Measurements from ENCODE around the gene PRODH.
"Not testable (repeated sequence)": the region's sequence is repeated elsewhere in the genome, so short reads cannot be mapped to it uniquely, and the experiment has no call there.

The PRODH gene

DNA sequence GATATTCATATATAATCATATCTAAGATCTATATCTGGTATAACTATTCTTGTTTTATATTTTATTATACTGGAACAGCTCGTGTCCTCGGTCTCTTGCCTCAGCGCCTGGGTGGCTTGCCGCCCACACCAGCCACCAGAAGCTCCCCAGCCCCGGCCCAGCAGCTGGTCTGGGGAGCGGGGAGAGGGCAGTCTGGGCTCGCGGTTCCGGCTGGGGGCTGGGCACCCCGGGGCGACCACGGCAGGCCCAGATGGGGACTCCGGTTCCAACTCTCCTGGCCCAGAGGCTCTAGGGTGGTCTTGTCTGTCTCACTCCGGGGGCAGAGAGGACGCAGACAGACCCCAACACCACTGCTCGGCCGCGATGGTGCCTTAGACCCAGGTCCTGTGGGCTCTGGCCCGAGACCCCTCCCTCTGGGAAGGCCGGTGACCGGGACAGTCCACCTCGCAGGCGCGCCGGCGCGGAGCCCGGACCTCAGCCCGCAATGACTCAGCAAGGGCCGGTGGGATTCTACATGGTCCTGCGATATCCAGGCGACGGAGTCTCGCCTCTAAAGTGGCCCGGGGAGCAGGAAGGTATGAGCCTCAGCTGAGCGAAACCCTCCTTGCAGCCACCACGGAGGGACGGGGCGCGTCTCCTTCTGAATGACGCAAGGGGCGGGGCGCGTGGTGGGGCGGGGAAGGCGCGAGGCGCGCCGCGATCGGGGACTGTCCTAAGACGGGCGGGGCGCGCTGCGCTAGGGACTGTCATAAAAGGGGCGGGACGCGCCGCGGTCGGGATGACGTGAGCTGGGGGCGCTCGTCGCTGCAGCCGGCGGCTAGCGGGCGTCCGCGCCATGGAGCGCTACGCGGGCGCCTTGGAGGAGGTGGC lies 30.3 kb downstream of the PRODH start, which contains the start of gene DGCR6:
DGCR6 (plus strand) TSS at position 781 of the 870 bp plus-strand sequence; CDS start at position 836, 55 bp downstream.
- DNase-seq, result no peak

DNA sequence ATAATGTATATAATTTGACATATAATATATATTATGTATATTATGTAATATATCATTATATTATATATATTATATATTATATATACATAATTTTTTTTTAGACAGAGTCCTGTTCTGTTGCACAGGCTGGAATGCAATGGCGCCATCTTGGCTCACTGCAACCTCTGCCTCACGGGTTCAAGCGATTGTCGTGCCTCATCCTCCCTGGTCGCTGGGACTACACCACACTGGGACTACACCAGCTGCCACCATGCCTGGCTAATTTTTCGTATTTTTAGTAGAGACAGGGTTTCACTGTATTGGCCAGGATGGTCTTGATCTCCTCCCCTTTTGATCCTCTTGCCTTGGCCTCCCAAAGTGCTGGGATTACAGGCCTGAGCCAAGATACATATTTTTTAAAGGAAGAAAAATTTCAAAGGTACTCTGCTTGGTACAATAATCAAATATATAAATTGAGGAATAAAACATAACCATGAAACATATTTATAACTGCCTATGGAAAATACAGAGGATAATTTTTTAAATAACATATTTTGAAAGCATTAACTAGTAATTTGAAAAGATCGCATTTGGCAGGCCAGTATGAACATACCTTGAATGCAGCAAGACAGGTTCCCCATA lies 39.9 kb downstream of the PRODH start:
- DNase-seq, result not testable (repeated sequence)

DNA sequence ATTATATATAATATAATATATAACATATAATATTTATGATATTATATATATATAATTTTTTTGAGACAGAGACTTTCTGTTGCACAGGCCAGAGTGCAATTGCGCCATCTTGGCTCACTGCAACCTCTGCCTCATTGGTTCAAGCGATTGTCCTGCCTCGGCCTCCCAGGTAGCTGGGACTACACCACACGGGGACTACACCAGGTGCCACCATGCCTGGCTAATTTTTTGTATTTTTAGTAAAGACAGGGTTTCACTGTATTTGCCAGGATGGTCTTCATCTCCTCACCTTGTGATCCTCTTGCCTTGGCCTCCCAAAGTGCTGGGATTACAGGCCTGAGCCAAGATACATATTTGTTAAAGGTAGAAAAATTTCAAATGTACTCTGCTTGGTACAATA lies 42.3 kb downstream of the PRODH start:
- DNase-seq, result not testable (repeated sequence)

DNA sequence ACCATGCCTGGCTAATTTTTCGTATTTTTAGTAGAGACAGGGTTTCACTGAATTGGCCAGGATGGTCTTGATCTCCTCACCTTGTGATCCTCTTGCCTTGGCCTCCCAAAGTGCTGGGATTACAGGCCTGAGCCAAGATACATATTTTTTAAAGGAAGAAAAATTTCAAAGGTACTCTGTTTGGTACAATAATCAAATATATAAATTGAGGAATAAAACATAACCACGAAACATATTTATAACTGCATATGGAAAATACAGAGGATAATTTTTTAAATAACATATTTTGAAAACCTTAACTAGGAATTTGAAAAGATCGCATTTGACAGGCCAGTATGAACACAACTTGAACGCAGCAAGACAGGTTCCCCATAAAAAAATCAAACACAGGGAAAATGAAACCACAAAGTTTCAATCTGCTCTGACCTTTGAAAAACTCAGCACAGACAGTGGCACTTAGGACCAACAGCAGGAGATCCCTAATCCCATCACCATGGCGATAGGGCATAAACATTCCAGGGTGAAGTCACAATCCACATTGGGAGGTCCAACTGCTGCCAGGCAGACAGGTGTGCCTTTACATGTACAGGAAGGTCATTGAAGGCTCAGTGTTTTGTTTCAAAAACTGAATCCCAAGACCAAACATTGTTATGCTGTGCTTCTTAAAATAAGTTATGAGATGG lies 45.4 kb downstream of the PRODH start:
- not testable (repeated sequence) for DNase-seq

DNA sequence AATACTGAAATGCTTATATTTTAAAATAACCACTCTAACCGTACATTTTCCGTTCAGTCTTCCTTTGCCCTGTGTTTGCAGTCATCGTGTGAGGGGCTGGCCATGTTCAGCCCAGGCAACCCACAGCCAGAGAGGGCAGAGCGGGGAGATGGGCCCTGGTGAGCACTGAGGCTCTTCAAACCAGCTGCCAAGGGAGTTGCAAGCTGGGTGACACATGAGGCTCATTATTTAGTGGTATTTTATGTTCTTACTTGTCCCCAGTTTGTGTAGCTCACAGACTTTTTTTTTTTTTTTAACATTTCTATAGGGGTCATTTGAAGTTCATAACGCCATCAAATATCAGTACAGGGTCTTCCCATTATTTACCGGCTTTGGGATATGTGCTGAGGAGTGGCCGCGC lies 48.0 kb downstream of the PRODH start:
- DNase-seq, result no peak

DNA sequence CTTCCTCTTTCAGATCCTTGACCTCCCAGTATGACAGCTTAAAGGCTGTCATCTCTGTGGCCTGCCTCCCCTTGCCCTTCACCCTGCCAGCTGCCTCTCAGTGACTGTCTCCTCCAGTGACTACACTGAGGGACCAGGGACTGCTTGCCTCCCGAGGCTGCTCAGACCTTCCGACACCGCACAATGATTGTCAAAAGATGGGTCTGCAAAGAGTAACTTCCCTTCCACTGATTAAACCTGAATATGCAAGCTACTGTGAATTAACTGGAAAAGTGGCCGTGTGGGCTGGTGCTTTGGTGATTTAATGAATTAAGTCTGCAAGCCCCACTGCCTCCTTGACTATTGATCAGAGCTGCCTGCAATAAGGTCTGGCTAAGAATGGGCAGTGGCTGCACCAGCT lies 51.6 kb downstream of the PRODH start:
- DNase-seq, result not testable (repeated sequence)

DNA sequence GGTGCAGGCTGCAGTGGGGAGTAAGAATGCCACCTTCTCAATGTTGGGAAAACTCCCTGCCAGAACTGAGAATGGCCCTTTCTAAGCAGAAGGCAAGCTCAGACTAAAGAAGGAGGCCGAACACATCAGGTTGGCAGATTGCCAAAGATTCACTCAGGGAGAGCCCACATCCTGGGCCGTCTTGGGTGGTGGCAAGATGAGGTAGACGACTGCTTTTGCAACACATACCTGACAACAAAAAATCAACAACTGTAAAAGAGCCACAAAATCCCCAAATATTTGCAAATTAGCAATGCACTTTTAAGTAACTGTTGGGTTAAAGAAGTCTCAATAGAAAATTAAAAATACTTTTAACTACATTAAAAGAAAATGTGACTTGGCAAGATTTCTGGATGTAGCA lies 54.8 kb downstream of the PRODH start:
- DNase-seq, result not testable (repeated sequence)
